BE2C (cell line): ENCODE results near the gene OR2B2.

ENCODE experiments used
- DNase-seq: peaks from one replicate; pipeline ENCODE4 v3.0.0-alpha.2; 2020
- H3K27me3 ChIP-seq: fragments of 250-450 bp; sonication (Bioruptor Pico); 2 replicates; pipeline ENCODE4 v1.5.1; 2020; ENCODE audit warnings: mild to moderate bottlenecking
- H3K36me3 ChIP-seq: fragments of 250-450 bp; sonication (Bioruptor Pico); 2 replicates; pipeline ENCODE4 v1.5.1; 2020; ENCODE audit warnings: mild to moderate bottlenecking
- H3K4me1 ChIP-seq: fragments of 250-450 bp; sonication (Bioruptor Pico); 2 replicates; pipeline ENCODE4 v1.5.1; 2020
- H3K4me3 ChIP-seq: 2 replicates; pipeline ENCODE4 v1.5.1; 2011; ENCODE audit warnings: low read depth, low read length
- H3K9me3 ChIP-seq: fragments of 250-450 bp; sonication (Bioruptor Pico); 2 replicates; pipeline ENCODE4 v1.5.1; 2020
- TF ChIP-seq, protein P1 (sequence below): IDR thresholded peaks from 2 replicates; pipeline ENCODE4 v1.5.1; 2012; ENCODE audit warnings: mild to moderate bottlenecking, low read depth, low read length

Gene OR2B2

DNA sequence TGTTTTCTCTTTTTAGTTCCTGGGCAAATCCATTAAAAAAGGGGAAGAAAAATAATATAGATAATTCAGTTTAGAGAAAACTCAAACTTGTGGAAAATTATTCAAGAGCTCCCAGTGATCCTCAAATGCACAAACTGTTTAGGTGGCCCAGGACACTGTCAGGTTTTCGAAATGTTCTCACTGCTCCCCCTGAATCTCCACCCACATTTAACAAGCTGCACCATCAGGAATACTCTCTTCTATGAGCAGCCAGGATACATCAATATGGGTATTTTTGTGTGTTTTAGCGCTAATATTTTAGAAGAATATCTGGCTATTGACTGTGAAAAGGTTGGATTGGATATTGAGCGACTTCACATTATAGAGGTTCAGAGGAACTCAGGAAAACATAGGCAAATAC, 43.9 kb downstream of the OR2B2 start:
- H3K4me1 ChIP-seq, result no peaks in the 10 kb centered on the region
- no peak for DNase-seq
- TF ChIP-seq, protein P1, sequence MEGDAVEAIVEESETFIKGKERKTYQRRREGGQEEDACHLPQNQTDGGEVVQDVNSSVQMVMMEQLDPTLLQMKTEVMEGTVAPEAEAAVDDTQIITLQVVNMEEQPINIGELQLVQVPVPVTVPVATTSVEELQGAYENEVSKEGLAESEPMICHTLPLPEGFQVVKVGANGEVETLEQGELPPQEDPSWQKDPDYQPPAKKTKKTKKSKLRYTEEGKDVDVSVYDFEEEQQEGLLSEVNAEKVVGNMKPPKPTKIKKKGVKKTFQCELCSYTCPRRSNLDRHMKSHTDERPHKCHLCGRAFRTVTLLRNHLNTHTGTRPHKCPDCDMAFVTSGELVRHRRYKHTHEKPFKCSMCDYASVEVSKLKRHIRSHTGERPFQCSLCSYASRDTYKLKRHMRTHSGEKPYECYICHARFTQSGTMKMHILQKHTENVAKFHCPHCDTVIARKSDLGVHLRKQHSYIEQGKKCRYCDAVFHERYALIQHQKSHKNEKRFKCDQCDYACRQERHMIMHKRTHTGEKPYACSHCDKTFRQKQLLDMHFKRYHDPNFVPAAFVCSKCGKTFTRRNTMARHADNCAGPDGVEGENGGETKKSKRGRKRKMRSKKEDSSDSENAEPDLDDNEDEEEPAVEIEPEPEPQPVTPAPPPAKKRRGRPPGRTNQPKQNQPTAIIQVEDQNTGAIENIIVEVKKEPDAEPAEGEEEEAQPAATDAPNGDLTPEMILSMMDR, result no peak
- no peaks in the 10 kb centered on the region for H3K9me3 ChIP-seq
- H3K27me3 ChIP-seq, result no peaks in the 10 kb centered on the region
- no peak overlapping the region for H3K4me3 ChIP-seq
- H3K36me3 ChIP-seq, result no peaks in the 10 kb centered on the region

DNA sequence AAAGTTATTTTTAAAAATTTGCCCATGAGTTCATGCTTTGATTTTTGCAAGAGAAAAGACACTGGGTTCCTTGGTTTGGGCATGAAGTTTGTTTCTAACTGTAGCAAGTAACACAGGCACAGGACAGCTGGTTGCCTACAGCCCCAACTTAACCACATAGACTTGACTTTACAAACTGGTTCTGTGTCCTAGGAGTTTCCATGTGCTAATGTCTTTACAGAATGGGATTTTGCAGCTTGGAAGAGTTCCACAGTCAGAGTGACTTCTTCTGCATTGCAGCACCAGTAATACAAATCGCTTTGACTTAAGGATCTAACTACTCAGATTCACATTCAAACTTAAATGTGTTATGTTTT, 44.3 kb downstream of the OR2B2 start:
- no peaks in the 10 kb centered on the region for H3K36me3 ChIP-seq
- H3K4me1 ChIP-seq, result no peaks in the 10 kb centered on the region
- H3K27me3 ChIP-seq, result no peaks in the 10 kb centered on the region
- H3K9me3 ChIP-seq, result no peaks in the 10 kb centered on the region
- TF ChIP-seq, protein P1, result no peak
- H3K4me3 ChIP-seq, result peak overlapping the region; percentile 86
- DNase-seq, result no peak

DNA sequence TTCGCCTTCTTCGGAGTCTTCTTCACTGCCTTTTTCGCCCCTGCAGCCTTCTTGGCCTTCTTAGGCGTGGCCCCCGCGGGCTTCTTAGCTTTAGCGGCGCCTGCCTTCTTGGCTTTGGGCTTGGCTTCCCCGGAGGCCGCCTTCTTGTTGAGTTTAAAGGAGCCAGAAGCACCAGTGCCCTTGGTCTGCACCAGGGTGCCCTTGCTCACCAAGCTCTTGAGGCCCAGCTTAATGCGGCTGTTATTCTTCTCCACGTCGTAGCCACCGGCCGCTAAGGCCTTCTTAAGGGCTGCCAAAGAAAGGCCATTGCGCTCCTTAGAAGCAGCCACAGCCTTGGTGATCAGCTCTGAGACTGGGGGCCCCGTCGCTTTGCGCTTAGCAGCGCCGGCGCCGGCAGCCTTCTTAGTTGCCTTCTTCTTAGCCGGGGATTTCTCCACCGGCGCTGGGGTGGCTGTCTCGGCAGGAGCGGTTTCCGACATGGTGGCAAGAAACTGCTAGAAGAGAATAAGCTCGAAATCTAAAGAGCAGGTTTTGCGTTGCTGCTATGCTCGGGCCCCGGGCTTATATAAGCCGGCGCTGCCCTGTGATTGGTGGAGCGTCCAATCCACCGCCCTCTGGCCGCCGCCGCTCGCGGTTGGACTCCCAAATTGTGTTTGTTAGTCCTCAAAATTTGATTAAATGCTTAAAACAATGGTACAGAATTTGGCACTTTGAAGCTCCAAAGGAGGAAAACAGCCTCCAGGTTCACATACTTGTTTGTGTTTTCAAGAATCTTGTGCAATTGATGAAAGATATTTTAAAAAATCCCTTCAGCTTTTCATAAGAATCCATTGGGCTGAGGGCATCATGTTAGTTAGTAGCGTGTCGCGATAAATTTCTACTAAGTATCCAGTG, 44.9 kb downstream of the OR2B2 start:
- DNase-seq, result peak; percentile 91
- H3K4me3 ChIP-seq, result peak overlapping the region; percentile 86
- TF ChIP-seq, protein P1, result no peak
- H3K27me3 ChIP-seq, result no peaks in the 10 kb centered on the region
- no peaks in the 10 kb centered on the region for H3K36me3 ChIP-seq
- H3K4me1 ChIP-seq, result no peaks in the 10 kb centered on the region
- no peaks in the 10 kb centered on the region for H3K9me3 ChIP-seq

DNA sequence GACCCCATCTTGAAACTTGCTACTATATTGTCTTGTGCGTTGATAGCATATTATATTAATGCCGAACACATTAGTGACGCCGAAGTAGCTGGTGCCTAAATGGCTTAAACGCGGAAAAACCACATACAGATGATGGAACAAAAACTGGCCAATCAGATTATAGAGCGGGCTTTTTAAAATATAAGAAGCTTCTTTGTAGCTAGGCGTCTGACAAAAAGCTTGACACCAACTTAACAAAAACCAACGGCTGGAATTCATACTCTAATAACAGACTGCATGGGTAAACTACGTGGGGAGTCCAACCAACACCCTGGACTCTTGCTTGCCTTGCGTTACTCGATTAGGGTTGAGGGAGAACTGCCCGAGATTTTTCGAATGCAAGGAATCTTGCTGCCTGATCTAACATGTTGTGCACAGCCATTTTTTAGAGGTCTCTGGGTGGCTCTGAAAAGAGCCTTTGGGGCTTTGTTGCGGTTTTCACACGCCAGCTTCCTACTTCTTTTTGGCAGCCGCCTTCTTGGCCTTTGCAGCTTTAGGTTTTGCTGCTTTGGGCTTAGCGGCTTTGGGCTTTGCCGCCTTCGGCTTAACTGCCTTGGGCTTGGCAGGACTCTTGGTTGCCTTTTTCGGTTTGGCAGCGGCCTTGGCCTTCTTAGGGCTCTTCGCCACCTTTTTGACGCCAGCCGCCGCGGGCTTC, 45.7 kb downstream of the OR2B2 start:
- H3K27me3 ChIP-seq, result no peaks in the 10 kb centered on the region
- no peaks in the 10 kb centered on the region for H3K9me3 ChIP-seq
- H3K4me1 ChIP-seq, result no peaks in the 10 kb centered on the region
- H3K4me3 ChIP-seq, result peak overlapping the region; percentile 86
- TF ChIP-seq, protein P1, result no peak
- peak; percentile 44 for DNase-seq
- H3K36me3 ChIP-seq, result no peaks in the 10 kb centered on the region

DNA sequence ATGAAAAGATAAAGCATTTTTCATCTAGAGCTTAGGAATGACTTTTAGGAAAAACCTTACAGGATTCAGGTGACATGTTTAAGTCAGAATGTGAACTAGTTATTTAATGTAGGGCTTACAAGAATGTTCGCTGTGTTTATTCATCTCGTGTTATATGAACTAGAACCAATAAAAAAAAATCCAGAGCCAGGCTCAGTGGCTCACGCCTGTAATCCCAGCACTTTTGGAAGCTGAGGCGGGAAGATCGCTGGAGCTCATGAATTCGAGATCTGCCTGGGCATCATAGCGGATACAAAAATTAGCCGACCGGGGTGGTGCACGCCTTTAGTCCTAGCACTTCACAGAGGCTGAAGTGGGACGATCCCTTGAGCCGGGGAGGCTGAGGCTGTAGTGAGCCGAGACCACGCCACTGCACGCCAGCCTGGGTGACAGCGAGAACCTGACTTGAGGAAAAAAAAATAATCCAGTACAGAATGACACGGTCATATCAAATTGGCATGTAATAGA, 46.3 kb downstream of the OR2B2 start:
- Histone ChIP-seq H3K4me1 (no peaks in the 10 kb centered on the region), H3K9me3 (no peaks in the 10 kb centered on the region), H3K27me3 (no peaks in the 10 kb centered on the region), H3K4me3 (peak overlapping the region; percentile 86), H3K36me3 (no peaks in the 10 kb centered on the region)
- DNase-seq, result peak; percentile 57
- TF ChIP-seq, protein P1, result no peak
